Activated CD4-positive, alpha-beta T cell treated with anti-CD3 and anti-CD28 coated beads, Interleukin-2, amount 10 ng/mL, durations not matched to agents 7 days and 5 days (primary cell): ENCODE results near the gene SEC14L5. TPM values are rescaled to one million over a fixed set of nuclear protein-coding genes. Genes with fewer than 3 reads are reported as not detected.
"Not testable (repeated sequence)": the region's sequence is repeated elsewhere in the genome, so short reads cannot be mapped to it uniquely, and the experiment has no call there.

ENCODE experiments used
- CTCF ChIA-PET: fragments of 350-600 bp; sonication (Branson Sonifier 250); formaldehyde crosslinking; loops from one replicate; lab custom pipeline; 2021; ENCODE audit warnings: antibody characterized with exemption; lab: Charles Lee
- POLR2A ChIA-PET: fragments of 350-600 bp; sonication (Branson Sonifier 250); formaldehyde crosslinking; loops from one replicate; lab custom pipeline; 2021; ENCODE audit warnings: antibody characterized with exemption; lab: Charles Lee
- DNase-seq: peaks from one replicate; pipeline ENCODE4 v3.0.0-alpha.2; 2020
- H3K27ac Mint-ChIP-seq: one replicate; pipeline ENCODE4 v1.8.0; 2021; ENCODE audit warnings: mild to moderate bottlenecking, moderate library complexity, mixed read lengths
- H3K27me3 Mint-ChIP-seq: one replicate; pipeline ENCODE4 v1.8.0; 2021; ENCODE audit warnings: mixed read lengths
- H3K36me3 Mint-ChIP-seq: one replicate; pipeline ENCODE4 v1.8.0; 2021; ENCODE audit warnings: low read depth, mixed read lengths
- H3K4me1 Mint-ChIP-seq: one replicate; pipeline ENCODE4 v1.8.0; 2021; ENCODE audit warnings: mixed read lengths
- H3K4me3 Mint-ChIP-seq: one replicate; pipeline ENCODE4 v1.8.0; 2021; ENCODE audit warnings: mild to moderate bottlenecking, moderate library complexity, mixed read lengths
- H3K9me3 Mint-ChIP-seq: one replicate; pipeline ENCODE4 v1.8.0; 2021; ENCODE audit warnings: mixed read lengths
- total RNA-seq, 2 experiments: library from RNA; stranded (reverse); gene quantifications; one replicate each; pipeline ENCODE4 v1.2.3, GENCODE V29; 2021

Gene SEC14L5
- total RNA-seq, 2 experiments from 2014 or later = not detected

- Mint-ChIP-seq H3K4me3 (no peak overlapping the region), H3K27me3 (no peaks in the 10 kb centered on the region), H3K27ac (no peak overlapping the region), H3K9me3 (peaks cover 12% of the 10 kb centered on the region), H3K36me3 (peaks cover 2% of the 10 kb centered on the region), H3K4me1 (no peaks in the 10 kb centered on the region)
- no peak for DNase-seq
- POLR2A ChIA-PET = no interaction called here
- CTCF ChIA-PET = no interaction called here
Measured at GRCh38 chr16:4922721-4923342, 35.3 kb upstream of the SEC14L5 start.

- Mint-ChIP-seq H3K36me3 (peaks cover 2% of the 10 kb centered on the region), H3K27ac (no peak overlapping the region), H3K4me3 (no peak overlapping the region), H3K4me1 (no peaks in the 10 kb centered on the region), H3K27me3 (no peaks in the 10 kb centered on the region), H3K9me3 (peaks cover 12% of the 10 kb centered on the region)
- ChIA-PET CTCF (no interaction called here), POLR2A (no interaction called here)
- no peak for DNase-seq
Measured at GRCh38 chr16:4923853-4924252, 34.3 kb upstream of the SEC14L5 start.

- CTCF ChIA-PET = no interaction called here
- H3K4me1 Mint-ChIP-seq = no peaks in the 10 kb centered on the region
- no peak overlapping the region for H3K27ac Mint-ChIP-seq
- no peaks in the 10 kb centered on the region for H3K27me3 Mint-ChIP-seq
- POLR2A ChIA-PET = no interaction called here
- H3K9me3 Mint-ChIP-seq = peaks cover 12% of the 10 kb centered on the region
- H3K36me3 Mint-ChIP-seq = peaks cover 2% of the 10 kb centered on the region
- H3K4me3 Mint-ChIP-seq = no peak overlapping the region
- DNase-seq = no peak
Measured at GRCh38 chr16:4924593-4925292, 33.4 kb upstream of the SEC14L5 start.

- Mint-ChIP-seq H3K36me3 (peaks cover 2% of the 10 kb centered on the region), H3K27ac (no peak overlapping the region), H3K27me3 (no peaks in the 10 kb centered on the region), H3K4me3 (no peak overlapping the region), H3K9me3 (peaks cover 12% of the 10 kb centered on the region), H3K4me1 (no peaks in the 10 kb centered on the region)
- ChIA-PET POLR2A (no interaction called here), CTCF (no interaction called here)
- DNase-seq = no peak
Measured at GRCh38 chr16:4925293-4925607, 32.9 kb upstream of the SEC14L5 start.

GRCh38 chr16:4925791-4926190, 32.3 kb upstream of the SEC14L5 start:
- H3K4me1 Mint-ChIP-seq = no peaks in the 10 kb centered on the region
- H3K27me3 Mint-ChIP-seq = no peaks in the 10 kb centered on the region
- peaks cover 2% of the 10 kb centered on the region for H3K36me3 Mint-ChIP-seq
- no peak overlapping the region for H3K4me3 Mint-ChIP-seq
- POLR2A ChIA-PET = no interaction called here
- CTCF ChIA-PET = no interaction called here
- peaks cover 12% of the 10 kb centered on the region for H3K9me3 Mint-ChIP-seq
- no peak for DNase-seq
- H3K27ac Mint-ChIP-seq = no peak overlapping the region

GRCh38 chr16:4926928-4927327, 31.2 kb upstream of the SEC14L5 start:
- CTCF ChIA-PET = interaction anchor here (1.2 kb wide), 1 partner anchor 192 kb away, joined by 3 read pairs; the partner anchor contains the start of genes ANKS3 and DNAAF8
- H3K4me3 Mint-ChIP-seq = no peak overlapping the region

GRCh38 chr16:4927661-4928060, 30.5 kb upstream of the SEC14L5 start:
- H3K27me3 Mint-ChIP-seq = no peaks in the 10 kb centered on the region
- peaks cover 12% of the 10 kb centered on the region for H3K9me3 Mint-ChIP-seq
- POLR2A ChIA-PET = no interaction called here
- CTCF ChIA-PET = interaction anchor here (0.6 to 1.2 kb wide), 2 partner anchors 122 to 193 kb away, joined by 3 read pairs; partner anchors contain the start of genes ANKS3 and DNAAF8
- peaks cover 2% of the 10 kb centered on the region for H3K36me3 Mint-ChIP-seq
- no peak overlapping the region for H3K4me3 Mint-ChIP-seq
- H3K27ac Mint-ChIP-seq = no peak overlapping the region
- DNase-seq = no peak
- no peaks in the 10 kb centered on the region for H3K4me1 Mint-ChIP-seq

More at GRCh38 chr16:4926928-4927327, 31.2 kb upstream of the SEC14L5 start:
- H3K9me3 Mint-ChIP-seq = peaks cover 12% of the 10 kb centered on the region
- H3K4me1 Mint-ChIP-seq = no peaks in the 10 kb centered on the region
- H3K27ac Mint-ChIP-seq = no peak overlapping the region
- no peaks in the 10 kb centered on the region for H3K27me3 Mint-ChIP-seq
- no peak for DNase-seq
- POLR2A ChIA-PET = no interaction called here
- H3K36me3 Mint-ChIP-seq = peaks cover 2% of the 10 kb centered on the region

- no peaks in the 10 kb centered on the region for H3K27me3 Mint-ChIP-seq
- DNase-seq = no peak
- no peak overlapping the region for H3K4me3 Mint-ChIP-seq
- H3K4me1 Mint-ChIP-seq = no peaks in the 10 kb centered on the region
- H3K27ac Mint-ChIP-seq = no peak overlapping the region
- peaks cover 2% of the 10 kb centered on the region for H3K36me3 Mint-ChIP-seq
- CTCF ChIA-PET = interaction anchor here (0.6 to 1.2 kb wide), 2 partner anchors 122 to 194 kb away, joined by 3 read pairs; partner anchors contain the start of genes ANKS3 and DNAAF8
- POLR2A ChIA-PET = no interaction called here
- peaks cover 12% of the 10 kb centered on the region for H3K9me3 Mint-ChIP-seq
Measured at GRCh38 chr16:4928227-4928626, 29.9 kb upstream of the SEC14L5 start.

- DNase-seq, H3K27me3 Mint-ChIP-seq, H3K4me1 Mint-ChIP-seq, H3K36me3 Mint-ChIP-seq, H3K27ac Mint-ChIP-seq, H3K4me3 Mint-ChIP-seq: not testable (repeated sequence)
- CTCF ChIA-PET = interaction anchor here (0.7 to 1.0 kb wide), 4 partner anchors 21 to 223 kb away, joined by 3 to 5 read pairs (median 3); no protein-coding TSS in a partner anchor
- POLR2A ChIA-PET = interaction anchor here (0.6 kb wide), 1 partner anchor 1009 kb away, joined by 3 read pairs; no protein-coding TSS in a partner anchor
- peaks cover 12% of the 10 kb centered on the region for H3K9me3 Mint-ChIP-seq
Measured at GRCh38 chr16:4929619-4930018, 28.5 kb upstream of the SEC14L5 start.

GRCh38 chr16:4931381-4931780, 26.7 kb upstream of the SEC14L5 start:
- DNase-seq = no peak
- Mint-ChIP-seq H3K27me3 (peaks cover 13% of the 10 kb centered on the region), H3K4me3 (no peak overlapping the region), H3K27ac (no peak overlapping the region), H3K36me3 (peaks cover 2% of the 10 kb centered on the region), H3K9me3 (peaks cover 6% of the 10 kb centered on the region), H3K4me1 (peaks cover 2% of the 10 kb centered on the region)
- ChIA-PET CTCF (interaction anchor here (1.4 to 1.5 kb wide), 2 partner anchors 73 to 80 kb away, joined by 3 read pairs; no protein-coding TSS in a partner anchor), POLR2A (no interaction called here)

- no peaks in the 10 kb centered on the region for H3K9me3 Mint-ChIP-seq
- no peak for DNase-seq
- CTCF ChIA-PET = interaction anchor here (0.8 kb wide), 1 partner anchor 514 kb away, joined by 3 read pairs; no protein-coding TSS in a partner anchor
- no peaks in the 10 kb centered on the region for H3K36me3 Mint-ChIP-seq
- H3K27me3 Mint-ChIP-seq = peaks cover 27% of the 10 kb centered on the region
- no peak overlapping the region for H3K4me3 Mint-ChIP-seq
- H3K4me1 Mint-ChIP-seq = peaks cover 4% of the 10 kb centered on the region
- POLR2A ChIA-PET = no interaction called here
- H3K27ac Mint-ChIP-seq = no peak overlapping the region
Measured at GRCh38 chr16:4933433-4933832, 24.7 kb upstream of the SEC14L5 start.

GRCh38 chr16:4933871-4934395, 24.2 kb upstream of the SEC14L5 start:
- ChIA-PET CTCF (no interaction called here), POLR2A (no interaction called here)
- Mint-ChIP-seq H3K27ac (no peak overlapping the region), H3K9me3 (no peaks in the 10 kb centered on the region), H3K4me1 (peaks cover 4% of the 10 kb centered on the region), H3K36me3 (no peaks in the 10 kb centered on the region), H3K4me3 (no peak overlapping the region), H3K27me3 (peaks cover 30% of the 10 kb centered on the region)
- DNase-seq = no peak

GRCh38 chr16:4934591-4934990, 23.5 kb upstream of the SEC14L5 start:
- peaks cover 4% of the 10 kb centered on the region for H3K4me1 Mint-ChIP-seq
- no peak overlapping the region for H3K27ac Mint-ChIP-seq
- peaks cover 30% of the 10 kb centered on the region for H3K27me3 Mint-ChIP-seq
- no peak for DNase-seq
- no peaks in the 10 kb centered on the region for H3K9me3 Mint-ChIP-seq
- H3K4me3 Mint-ChIP-seq = no peak overlapping the region
- H3K36me3 Mint-ChIP-seq = no peaks in the 10 kb centered on the region
- ChIA-PET POLR2A (no interaction called here), CTCF (no interaction called here)
